ENCODE results near the gene CDNF.
"Not testable (repeated sequence)": the region's sequence is repeated elsewhere in the genome, so short reads cannot be mapped to it uniquely, and the experiment has no call there.

GRCh38 chr10:14864871-14865270, 27.0 kb upstream of the CDNF start:
- not testable (repeated sequence) for TF ChIP-seq CTCF (IDR thresholded peaks at IDR 0.05); POLR2AphosphoS5 (IDR thresholded peaks at IDR 0.05; ENCODE audit: low read depth, low read length); TCF7L2 (IDR thresholded peaks at IDR 0.05; ENCODE audit: low read depth, low read length)
